ENCODE measurements around the gene QRSL1. TPM values are rescaled to one million over a fixed set of nuclear protein-coding genes. Genes with fewer than 3 reads are reported as not detected.
A peak's percentile ranks its signal among the peaks of the same experiment; 100 is the strongest.

QRSL1 gene
- total RNA-seq, 1 experiment from 2014 or later = 18.4 TPM

DNA sequence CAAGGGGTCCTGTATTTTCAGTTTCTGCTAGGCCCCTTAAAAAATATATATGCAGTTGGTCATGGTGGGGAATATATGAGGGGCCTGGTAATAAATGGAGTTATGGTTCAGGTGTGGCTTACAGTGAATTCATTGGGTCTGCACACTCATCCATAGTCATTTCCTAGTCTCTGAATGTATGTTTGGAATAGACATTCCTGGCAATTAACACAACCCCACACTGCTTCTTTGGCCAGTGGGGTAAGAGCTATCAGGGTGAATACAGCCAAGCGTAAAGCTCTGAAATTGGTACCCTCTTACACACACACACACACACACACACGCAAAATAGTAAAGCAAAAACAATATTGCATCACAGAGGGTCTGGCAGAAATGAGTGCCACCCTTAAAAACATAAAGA is 56.5 kb downstream of the QRSL1 start:
- POLR2A ChIA-PET = no interaction called here
- intact Hi-C loops (cut with micrococcal nuclease; ENCODE audit: unreplicated experiment) (no loop called here), in situ Hi-C loops (cut with HindIII; ENCODE audit: low pct_unique_long_range_greater_than_20kb, low sequenced_read_pairs) (no loop called here)
- ATAC-seq (peak; percentile 45; the same call in 1 of the 2 replicates), DNase-seq (ENCODE audit: low read depth, low spot score) (no peak)
- Histone ChIP-seq H3K4me1 (ENCODE audit: control insufficient read depth, insufficient read depth, low read length) (0 out of 2 replicates have a peak, but pooled peaks cover 3% of the 10 kb centered on the region), H3K36me3 (ENCODE audit: control insufficient read depth, insufficient read depth, low read length) (no peaks in the 10 kb centered on the region), H3K27ac (ENCODE audit: low read length) (no peak overlapping the region), H3K27me3 (ENCODE audit: control insufficient read depth, insufficient read depth, low read length) (no peaks in the 10 kb centered on the region), H3K9me3 (ENCODE audit: control insufficient read depth, insufficient read depth, low read depth, low read length) (no peaks in the 10 kb centered on the region), H3K4me3 (ENCODE audit: low read depth in 2 of 2, low read length in 2 of 2) (no peak overlapping the region)
- TF ChIP-seq TCF7L2 (IDR thresholded peaks at IDR 0.05; ENCODE audit: low read depth, low read length) (no peak), SIN3A (IDR thresholded peaks at IDR 0.05; ENCODE audit: borderline replicate concordance, insufficient read depth, low read depth, low read length) (no peak), POLR2AphosphoS5 (IDR thresholded peaks at IDR 0.05; ENCODE audit: low read depth, low read length) (no peak)
- TF ChIP-seq, protein P1, sequence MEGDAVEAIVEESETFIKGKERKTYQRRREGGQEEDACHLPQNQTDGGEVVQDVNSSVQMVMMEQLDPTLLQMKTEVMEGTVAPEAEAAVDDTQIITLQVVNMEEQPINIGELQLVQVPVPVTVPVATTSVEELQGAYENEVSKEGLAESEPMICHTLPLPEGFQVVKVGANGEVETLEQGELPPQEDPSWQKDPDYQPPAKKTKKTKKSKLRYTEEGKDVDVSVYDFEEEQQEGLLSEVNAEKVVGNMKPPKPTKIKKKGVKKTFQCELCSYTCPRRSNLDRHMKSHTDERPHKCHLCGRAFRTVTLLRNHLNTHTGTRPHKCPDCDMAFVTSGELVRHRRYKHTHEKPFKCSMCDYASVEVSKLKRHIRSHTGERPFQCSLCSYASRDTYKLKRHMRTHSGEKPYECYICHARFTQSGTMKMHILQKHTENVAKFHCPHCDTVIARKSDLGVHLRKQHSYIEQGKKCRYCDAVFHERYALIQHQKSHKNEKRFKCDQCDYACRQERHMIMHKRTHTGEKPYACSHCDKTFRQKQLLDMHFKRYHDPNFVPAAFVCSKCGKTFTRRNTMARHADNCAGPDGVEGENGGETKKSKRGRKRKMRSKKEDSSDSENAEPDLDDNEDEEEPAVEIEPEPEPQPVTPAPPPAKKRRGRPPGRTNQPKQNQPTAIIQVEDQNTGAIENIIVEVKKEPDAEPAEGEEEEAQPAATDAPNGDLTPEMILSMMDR (IDR thresholded peaks at IDR 0.05) = no peak
- TF ChIP-seq, protein P2, sequence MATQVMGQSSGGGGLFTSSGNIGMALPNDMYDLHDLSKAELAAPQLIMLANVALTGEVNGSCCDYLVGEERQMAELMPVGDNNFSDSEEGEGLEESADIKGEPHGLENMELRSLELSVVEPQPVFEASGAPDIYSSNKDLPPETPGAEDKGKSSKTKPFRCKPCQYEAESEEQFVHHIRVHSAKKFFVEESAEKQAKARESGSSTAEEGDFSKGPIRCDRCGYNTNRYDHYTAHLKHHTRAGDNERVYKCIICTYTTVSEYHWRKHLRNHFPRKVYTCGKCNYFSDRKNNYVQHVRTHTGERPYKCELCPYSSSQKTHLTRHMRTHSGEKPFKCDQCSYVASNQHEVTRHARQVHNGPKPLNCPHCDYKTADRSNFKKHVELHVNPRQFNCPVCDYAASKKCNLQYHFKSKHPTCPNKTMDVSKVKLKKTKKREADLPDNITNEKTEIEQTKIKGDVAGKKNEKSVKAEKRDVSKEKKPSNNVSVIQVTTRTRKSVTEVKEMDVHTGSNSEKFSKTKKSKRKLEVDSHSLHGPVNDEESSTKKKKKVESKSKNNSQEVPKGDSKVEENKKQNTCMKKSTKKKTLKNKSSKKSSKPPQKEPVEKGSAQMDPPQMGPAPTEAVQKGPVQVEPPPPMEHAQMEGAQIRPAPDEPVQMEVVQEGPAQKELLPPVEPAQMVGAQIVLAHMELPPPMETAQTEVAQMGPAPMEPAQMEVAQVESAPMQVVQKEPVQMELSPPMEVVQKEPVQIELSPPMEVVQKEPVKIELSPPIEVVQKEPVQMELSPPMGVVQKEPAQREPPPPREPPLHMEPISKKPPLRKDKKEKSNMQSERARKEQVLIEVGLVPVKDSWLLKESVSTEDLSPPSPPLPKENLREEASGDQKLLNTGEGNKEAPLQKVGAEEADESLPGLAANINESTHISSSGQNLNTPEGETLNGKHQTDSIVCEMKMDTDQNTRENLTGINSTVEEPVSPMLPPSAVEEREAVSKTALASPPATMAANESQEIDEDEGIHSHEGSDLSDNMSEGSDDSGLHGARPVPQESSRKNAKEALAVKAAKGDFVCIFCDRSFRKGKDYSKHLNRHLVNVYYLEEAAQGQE (IDR thresholded peaks at IDR 0.05; ENCODE audit: insufficient read depth in 1 of 2, low read depth in 2 of 2, low read length in 1 of 2) = no peak
- CTCF ChIA-PET = no interaction called here
- no TSS peak for BruUV-seq (replicated peaks)

DNA sequence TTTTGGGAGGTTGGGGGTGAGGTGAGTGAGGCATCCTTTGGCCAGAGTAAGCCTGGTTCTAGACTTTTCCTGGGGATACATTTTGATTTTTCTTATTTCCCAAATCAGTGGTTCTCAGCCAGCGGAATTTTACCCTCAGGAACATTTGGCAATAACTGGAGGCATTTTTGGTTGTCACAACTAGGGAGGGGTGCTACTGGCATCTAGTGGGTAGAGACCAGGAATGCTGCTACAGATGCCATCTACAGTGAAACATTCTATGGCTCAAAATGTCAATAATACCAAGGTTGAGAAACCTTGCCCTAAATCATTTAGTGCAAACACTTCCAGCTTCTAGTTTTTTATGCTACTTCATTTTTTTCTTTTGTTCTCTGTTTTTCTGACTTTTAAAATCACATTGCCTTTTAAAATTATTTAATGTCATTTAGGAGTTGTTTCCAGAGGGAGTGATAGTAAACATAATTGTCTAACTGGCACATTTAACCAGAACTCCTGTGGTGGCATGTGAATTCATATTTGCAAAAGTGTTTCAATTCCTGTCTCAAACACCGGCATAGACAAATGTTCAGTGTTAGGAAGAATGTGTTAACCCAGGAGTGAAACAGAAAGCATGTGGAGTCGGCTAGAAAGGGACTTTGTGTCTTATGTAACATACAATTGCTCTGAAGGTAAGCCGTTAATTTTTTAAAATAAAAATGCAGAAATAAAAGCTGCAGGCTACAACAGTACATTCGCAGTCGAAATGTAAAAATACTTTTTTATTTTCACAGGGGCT is 59.0 kb downstream of the QRSL1 start:
- TF ChIP-seq TCF7L2 (IDR thresholded peaks at IDR 0.05; ENCODE audit: low read depth, low read length) (no peak), SIN3A (IDR thresholded peaks at IDR 0.05; ENCODE audit: borderline replicate concordance, insufficient read depth, low read depth, low read length) (no peak), POLR2AphosphoS5 (IDR thresholded peaks at IDR 0.05; ENCODE audit: low read depth, low read length) (no peak)
- TF ChIP-seq, protein P1 (IDR thresholded peaks at IDR 0.05) = no peak; the same call in 1 of the 2 replicates
- TF ChIP-seq, protein P2 (IDR thresholded peaks at IDR 0.05; ENCODE audit: insufficient read depth in 1 of 2, low read depth in 2 of 2, low read length in 1 of 2) = no peak
- Histone ChIP-seq H3K4me3 (ENCODE audit: low read depth in 2 of 2, low read length in 2 of 2) (no peak overlapping the region), H3K4me1 (ENCODE audit: control insufficient read depth, insufficient read depth, low read length) (0 out of 2 replicates have a peak, but pooled peaks cover 8% of the 10 kb centered on the region), H3K27me3 (ENCODE audit: control insufficient read depth, insufficient read depth, low read length) (0 out of 2 replicates have a peak, but pooled peaks cover 2% of the 10 kb centered on the region), H3K27ac (ENCODE audit: low read length) (no peak overlapping the region), H3K36me3 (ENCODE audit: control insufficient read depth, insufficient read depth, low read length) (no peaks in the 10 kb centered on the region), H3K9me3 (ENCODE audit: control insufficient read depth, insufficient read depth, low read depth, low read length) (no peaks in the 10 kb centered on the region)
- intact Hi-C loops (cut with micrococcal nuclease; ENCODE audit: unreplicated experiment) = no loop called here
- ChIA-PET POLR2A (no interaction called here), CTCF (interaction anchor here (0.6 kb wide), 1 partner anchor 507 kb away, joined by 12 read pairs; no protein-coding TSS in a partner anchor)
- BruUV-seq (replicated peaks) = no TSS peak
- in situ Hi-C loops (cut with HindIII; ENCODE audit: low pct_unique_long_range_greater_than_20kb, low sequenced_read_pairs) = no loop called here
- DNase-seq (ENCODE audit: low read depth, low spot score) (no peak), ATAC-seq (no peak)
